ENCODE results near the gene SLC9A1. TPM values are rescaled to one million over a fixed set of nuclear protein-coding genes. Genes with fewer than 3 reads are reported as not detected.
"Not testable (repeated sequence)": the region's sequence is repeated elsewhere in the genome, so short reads cannot be mapped to it uniquely, and the experiment has no call there.

SLC9A1 gene
- polyA plus RNA-seq, 3 donors from 2014 or later: 3.2 to 17.3 (median 3.7) TPM

GRCh38 chr1:27136236-27136551, 18.7 kb downstream of the SLC9A1 start:
- H3K4me1 Mint-ChIP-seq: peaks cover 43 to 53% of the 10 kb centered on the region in 2 donors
- H3K4me3 Mint-ChIP-seq: peak overlapping the region; percentile 84 to 95 (median 90)
- peak; percentile 32 to 45 (median 44) for DNase-seq

GRCh38 chr1:27135541-27136235, 19.2 kb downstream of the SLC9A1 start:
- Mint-ChIP-seq H3K4me3 (peak overlapping the region; percentile 33 to 95 (median 84)), H3K9me3 (peaks cover 0 to 1% (median 0%) of the 10 kb centered on the region in 6 donors), H3K27ac (peak overlapping the region; percentile 97 to 100 (median 99)), H3K4me1 (peaks cover 46 to 57% of the 10 kb centered on the region in 2 donors), H3K36me3 (no peaks in the 10 kb centered on the region), H3K27me3 (ENCODE audit: low read depth in 3 of 3) (peaks cover 0 to 7% (median 0%) of the 10 kb centered on the region in 3 donors)
- peak in 1 of 3 donors; percentile 14 for DNase-seq

More at GRCh38 chr1:27136236-27136551, 18.7 kb downstream of the SLC9A1 start:
- peaks cover 0 to 7% (median 0%) of the 10 kb centered on the region in 3 donors for H3K27me3 Mint-ChIP-seq (ENCODE audit: low read depth in 3 of 3)
- peak overlapping the region; percentile 97 to 100 (median 99) for H3K27ac Mint-ChIP-seq
- no peaks in the 10 kb centered on the region for H3K36me3 Mint-ChIP-seq
- H3K9me3 Mint-ChIP-seq: peaks cover 0 to 1% (median 0%) of the 10 kb centered on the region in 6 donors

DNA sequence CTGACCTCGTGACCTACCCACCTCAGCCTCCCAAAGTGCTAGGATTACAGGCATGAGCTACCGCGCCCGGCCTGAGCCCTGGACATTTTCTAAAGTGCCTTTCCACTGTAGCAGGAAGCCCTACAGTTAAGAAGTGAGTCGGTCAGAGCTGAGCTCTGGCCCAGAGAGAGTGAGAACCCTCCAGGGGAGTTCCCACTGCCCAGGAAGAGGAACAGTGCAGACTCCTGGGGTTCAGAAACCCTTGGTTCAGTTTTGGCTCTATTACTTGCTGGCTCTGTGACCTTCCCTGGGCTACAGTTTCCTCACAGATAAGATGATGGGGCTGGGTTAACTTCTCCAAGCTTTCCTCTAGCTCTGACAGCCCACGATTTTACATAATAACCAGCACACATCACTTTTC, 20.9 kb downstream of the SLC9A1 start:
- Mint-ChIP-seq H3K4me3 (no peak overlapping the region), H3K4me1 (peaks cover 39 to 53% of the 10 kb centered on the region in 2 donors), H3K27me3 (ENCODE audit: low read depth in 3 of 3) (peaks cover 0 to 8% (median 2%) of the 10 kb centered on the region in 3 donors), H3K27ac (peak overlapping the region in 5 of 6 donors; percentile 28 to 75 (median 34)), H3K9me3 (peaks cover 0 to 1% (median 0%) of the 10 kb centered on the region in 6 donors), H3K36me3 (peaks cover 0 to 7% (median 0%) of the 10 kb centered on the region in 3 donors)
- DNase-seq: no peak

GRCh38 chr1:27133158-27133557, 21.8 kb downstream of the SLC9A1 start:
- no peak for DNase-seq
- H3K4me3 Mint-ChIP-seq: no peak overlapping the region
- H3K4me1 Mint-ChIP-seq: peaks cover 34 to 48% of the 10 kb centered on the region in 2 donors
- H3K36me3 Mint-ChIP-seq: peaks cover 0 to 7% (median 1%) of the 10 kb centered on the region in 3 donors
- H3K9me3 Mint-ChIP-seq: peaks cover 0 to 1% (median 0%) of the 10 kb centered on the region in 6 donors
- peak overlapping the region in 1 of 6 donors; percentile 62 for H3K27ac Mint-ChIP-seq
- peaks cover 0 to 8% (median 2%) of the 10 kb centered on the region in 3 donors for H3K27me3 Mint-ChIP-seq (ENCODE audit: low read depth in 3 of 3)

DNA sequence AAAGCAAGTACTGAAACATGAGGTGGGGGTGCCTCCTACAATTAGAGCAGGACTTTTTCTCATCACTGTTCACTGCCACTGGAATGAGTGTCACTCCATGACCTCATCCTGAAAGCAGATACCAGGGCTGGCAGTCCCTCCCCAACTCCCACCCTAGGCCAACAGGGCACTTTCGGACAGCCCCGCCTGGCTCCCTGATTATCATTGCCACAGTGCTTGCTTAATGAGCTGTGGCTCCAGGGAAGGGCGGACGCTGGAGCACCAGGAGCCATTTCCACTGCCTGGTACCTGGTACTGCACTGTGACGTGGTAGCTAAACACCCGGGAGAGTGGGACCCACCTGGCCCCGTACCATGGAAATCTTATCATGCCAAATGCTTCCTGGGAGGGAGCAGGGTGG, 22.3 kb downstream of the SLC9A1 start:
- peak overlapping the region in 1 of 6 donors; percentile 61 for H3K27ac Mint-ChIP-seq
- peaks cover 0 to 6% (median 2%) of the 10 kb centered on the region in 3 donors for H3K27me3 Mint-ChIP-seq (ENCODE audit: low read depth in 3 of 3)
- H3K4me3 Mint-ChIP-seq: no peak overlapping the region
- H3K36me3 Mint-ChIP-seq: peaks cover 0 to 7% (median 4%) of the 10 kb centered on the region in 3 donors
- peaks cover 28 to 42% of the 10 kb centered on the region in 2 donors for H3K4me1 Mint-ChIP-seq
- no peak for DNase-seq
- no peaks in the 10 kb centered on the region for H3K9me3 Mint-ChIP-seq

GRCh38 chr1:27132147-27132546, 22.8 kb downstream of the SLC9A1 start:
- Mint-ChIP-seq H3K36me3 (peaks cover 0 to 7% (median 4%) of the 10 kb centered on the region in 3 donors), H3K4me1 (peaks cover 24 to 38% of the 10 kb centered on the region in 2 donors), H3K27me3 (ENCODE audit: low read depth in 3 of 3) (peaks cover 0 to 5% (median 2%) of the 10 kb centered on the region in 3 donors), H3K9me3 (no peaks in the 10 kb centered on the region), H3K27ac (peak overlapping the region in 1 of 6 donors; percentile 61), H3K4me3 (no peak overlapping the region)
- DNase-seq: no peak

- peaks cover 0 to 3% (median 3%) of the 10 kb centered on the region in 3 donors for H3K27me3 Mint-ChIP-seq (ENCODE audit: low read depth in 3 of 3)
- peaks cover 0 to 7% (median 4%) of the 10 kb centered on the region in 3 donors for H3K36me3 Mint-ChIP-seq
- no peak overlapping the region for H3K4me3 Mint-ChIP-seq
- peaks cover 14 to 24% of the 10 kb centered on the region in 2 donors for H3K4me1 Mint-ChIP-seq
- H3K27ac Mint-ChIP-seq: no peak overlapping the region
- no peak for DNase-seq
- H3K9me3 Mint-ChIP-seq: no peaks in the 10 kb centered on the region
Observed at GRCh38 chr1:27130798-27131197, 24.1 kb downstream of the SLC9A1 start.

DNA sequence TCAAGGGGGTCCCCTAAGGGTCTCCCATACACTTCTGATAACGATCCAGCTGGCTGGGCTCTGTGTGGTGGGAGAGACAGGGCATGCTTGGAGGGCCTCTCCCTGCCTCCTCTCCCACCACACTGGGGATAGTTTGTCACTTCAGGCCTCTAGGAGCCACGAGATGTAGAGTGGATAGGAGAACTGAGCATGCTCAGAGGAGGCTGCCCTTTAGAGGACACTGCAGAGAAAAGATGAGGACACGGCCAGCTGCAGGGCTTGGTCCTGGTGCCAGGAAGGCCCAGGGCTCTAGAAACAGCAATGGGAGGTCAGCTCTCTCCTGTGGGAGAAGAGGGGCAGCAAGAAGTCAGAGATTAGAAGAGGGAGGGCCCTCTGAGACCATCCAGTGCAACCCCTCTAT, 25.7 kb downstream of the SLC9A1 start:
- H3K4me3 Mint-ChIP-seq: no peak overlapping the region
- peaks cover 7 to 15% of the 10 kb centered on the region in 2 donors for H3K4me1 Mint-ChIP-seq
- DNase-seq: no peak
- H3K9me3 Mint-ChIP-seq: no peaks in the 10 kb centered on the region
- H3K36me3 Mint-ChIP-seq: peaks cover 0 to 7% (median 4%) of the 10 kb centered on the region in 3 donors
- H3K27me3 Mint-ChIP-seq (ENCODE audit: low read depth in 3 of 3): peaks cover 0 to 3% (median 3%) of the 10 kb centered on the region in 3 donors
- H3K27ac Mint-ChIP-seq: peak overlapping the region in 1 of 6 donors; percentile 22

DNA sequence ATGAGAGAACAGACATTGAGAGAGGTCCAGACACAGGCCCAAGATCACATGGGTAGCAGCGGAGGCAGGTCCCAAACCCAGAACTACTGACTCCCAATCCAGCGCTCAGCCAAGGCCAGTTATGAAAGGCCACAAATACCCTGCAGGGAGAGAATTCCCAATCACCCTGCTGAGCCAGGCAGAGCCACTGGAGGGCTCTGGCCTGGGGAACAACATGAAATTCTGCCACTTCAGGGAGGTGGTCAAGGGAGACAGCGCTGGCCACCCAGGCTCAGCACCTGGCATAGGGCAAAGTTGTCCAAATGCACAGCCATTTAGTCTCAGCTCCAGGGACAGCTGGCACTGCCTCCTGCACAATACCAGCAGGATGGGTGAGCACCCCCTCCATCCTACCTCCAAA, 27.5 kb downstream of the SLC9A1 start:
- H3K4me1 Mint-ChIP-seq: peaks cover 7 to 10% of the 10 kb centered on the region in 2 donors
- peaks cover 0 to 7% (median 4%) of the 10 kb centered on the region in 3 donors for H3K36me3 Mint-ChIP-seq
- H3K9me3 Mint-ChIP-seq: no peaks in the 10 kb centered on the region
- peaks cover 0 to 3% (median 3%) of the 10 kb centered on the region in 3 donors for H3K27me3 Mint-ChIP-seq (ENCODE audit: low read depth in 3 of 3)
- H3K4me3 Mint-ChIP-seq: no peak overlapping the region
- DNase-seq: no peak
- no peak overlapping the region for H3K27ac Mint-ChIP-seq

GRCh38 chr1:27126391-27126790, 28.5 kb downstream of the SLC9A1 start:
- DNase-seq: no peak
- peaks cover 0 to 7% (median 4%) of the 10 kb centered on the region in 3 donors for H3K36me3 Mint-ChIP-seq
- no peaks in the 10 kb centered on the region for H3K9me3 Mint-ChIP-seq
- H3K27me3 Mint-ChIP-seq (ENCODE audit: low read depth in 3 of 3): peaks cover 0 to 5% (median 3%) of the 10 kb centered on the region in 3 donors
- H3K27ac Mint-ChIP-seq: peak overlapping the region in 2 of 6 donors; percentile 56 to 57
- H3K4me3 Mint-ChIP-seq: no peak overlapping the region
- peaks cover 5 to 8% of the 10 kb centered on the region in 2 donors for H3K4me1 Mint-ChIP-seq

DNA sequence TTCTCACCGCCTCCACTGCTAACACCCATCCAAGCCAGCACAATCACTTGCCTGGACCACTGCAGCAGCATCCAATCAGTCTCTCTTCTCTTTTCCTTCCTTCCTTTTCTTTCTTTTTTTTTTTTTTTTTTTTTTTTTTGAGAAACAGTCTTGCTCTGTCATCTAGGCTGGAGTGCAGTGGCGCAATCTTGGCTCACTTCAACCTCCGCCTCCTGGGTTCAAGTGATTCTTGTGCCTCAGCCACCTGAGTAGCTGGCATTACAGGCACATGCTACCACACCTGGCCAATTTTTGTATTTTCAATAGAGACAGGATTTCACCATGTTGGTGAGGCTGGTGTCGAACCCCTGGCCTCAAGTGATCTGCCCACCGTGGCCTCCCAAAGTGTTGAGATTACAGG, 29.8 kb downstream of the SLC9A1 start:
- not testable (repeated sequence) for H3K27ac Mint-ChIP-seq; H3K36me3 Mint-ChIP-seq; DNase-seq; H3K4me3 Mint-ChIP-seq; H3K4me1 Mint-ChIP-seq; H3K9me3 Mint-ChIP-seq; H3K27me3 Mint-ChIP-seq (ENCODE audit: low read depth in 3 of 3)

- DNase-seq: no peak
- peaks cover 0 to 5% (median 2%) of the 10 kb centered on the region in 3 donors for H3K27me3 Mint-ChIP-seq (ENCODE audit: low read depth in 3 of 3)
- H3K27ac Mint-ChIP-seq: no peak overlapping the region
- no peaks in the 10 kb centered on the region for H3K9me3 Mint-ChIP-seq
- H3K4me3 Mint-ChIP-seq: no peak overlapping the region
- peaks cover 0 to 4% (median 3%) of the 10 kb centered on the region in 3 donors for H3K36me3 Mint-ChIP-seq
- peaks cover 0 to 5% of the 10 kb centered on the region in 2 donors for H3K4me1 Mint-ChIP-seq
Observed at GRCh38 chr1:27124405-27124804, 30.5 kb downstream of the SLC9A1 start.

DNA sequence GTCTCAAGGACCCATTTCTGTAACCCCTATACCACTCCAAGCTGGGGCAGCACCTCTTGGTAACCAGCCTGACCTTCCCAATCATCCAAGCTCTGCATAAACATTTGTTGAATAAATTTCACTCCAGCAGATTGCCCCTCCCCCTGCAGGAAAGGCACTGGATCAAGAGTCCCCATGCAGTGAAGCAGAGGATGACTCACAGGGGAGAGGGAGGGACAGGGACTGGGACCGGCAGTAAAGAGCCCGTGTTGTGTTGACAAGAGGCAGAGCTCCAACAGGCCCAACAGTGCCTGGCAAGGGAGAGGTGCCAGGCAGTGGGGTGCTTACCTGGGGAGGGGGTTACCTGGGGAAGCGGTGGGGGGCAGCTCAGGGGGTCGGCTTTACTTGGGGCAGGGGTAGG, 32.3 kb downstream of the SLC9A1 start:
- Mint-ChIP-seq H3K27me3 (ENCODE audit: low read depth in 3 of 3) (peaks cover 0 to 4% (median 2%) of the 10 kb centered on the region in 3 donors), H3K27ac (peak overlapping the region in 2 of 6 donors; percentile 21 to 63), H3K36me3 (no peaks in the 10 kb centered on the region), H3K4me1 (peaks cover 0 to 5% of the 10 kb centered on the region in 2 donors), H3K9me3 (no peaks in the 10 kb centered on the region), H3K4me3 (no peak overlapping the region)
- DNase-seq: no peak

DNA sequence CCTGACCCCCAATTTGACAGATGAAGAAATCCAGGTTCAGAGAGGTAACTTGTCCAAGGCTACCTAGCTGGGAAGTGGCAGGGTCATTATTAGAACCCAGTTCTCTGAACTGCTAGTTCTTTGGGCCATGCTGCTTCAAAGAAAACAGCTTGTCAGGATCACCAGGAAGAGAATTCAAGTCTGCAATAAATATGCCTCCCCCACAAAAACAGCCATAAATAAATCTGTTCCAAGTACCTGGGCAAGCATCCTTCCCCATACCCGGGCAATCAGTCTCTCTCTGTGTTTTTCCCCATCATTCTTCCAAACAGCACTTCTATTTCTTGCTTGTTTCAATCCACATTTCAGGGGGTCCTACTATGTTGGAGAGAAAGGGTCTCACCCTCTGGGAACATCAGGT, 34.1 kb downstream of the SLC9A1 start:
- no peak for DNase-seq
- peaks cover 0 to 2% (median 0%) of the 10 kb centered on the region in 3 donors for H3K27me3 Mint-ChIP-seq (ENCODE audit: low read depth in 3 of 3)
- no peaks in the 10 kb centered on the region for H3K36me3 Mint-ChIP-seq
- H3K4me1 Mint-ChIP-seq: peaks cover 2 to 6% of the 10 kb centered on the region in 2 donors
- H3K27ac Mint-ChIP-seq: no peak overlapping the region
- no peak overlapping the region for H3K4me3 Mint-ChIP-seq
- H3K9me3 Mint-ChIP-seq: no peaks in the 10 kb centered on the region

All from immature natural killer cell (primary cell).